NCI-H2196 (cell line): ENCODE data around the gene MRPL42.
"Not testable (repeated sequence)": the region's sequence is repeated elsewhere in the genome, so short reads cannot be mapped to it uniquely, and the experiment has no call there.

Experiments used
- DNase-seq: peaks from one replicate; lab custom pipeline; 2025; ENCODE audit not compliant: unreplicated experiment; lab: John Stamatoyannopoulos, UW

Gene MRPL42

DNA sequence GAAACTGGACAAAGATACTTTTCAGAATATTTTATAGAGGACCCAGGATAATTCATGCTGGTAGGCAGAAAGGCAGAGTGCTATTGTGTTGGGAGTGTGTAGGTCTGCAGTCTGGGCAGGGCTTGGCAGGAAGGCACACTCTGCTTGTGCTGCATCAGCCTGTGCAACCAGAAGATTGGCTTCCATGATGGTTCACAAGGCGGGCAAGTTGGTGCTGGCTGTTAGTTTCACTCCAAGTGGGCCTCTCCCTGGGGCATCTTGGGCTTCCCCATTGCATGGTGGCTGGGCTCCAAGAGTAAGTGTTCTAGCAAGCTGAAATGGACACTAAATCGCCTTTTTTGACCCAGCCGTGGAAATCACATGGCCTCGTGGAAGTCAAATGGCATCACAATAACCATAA is 23.7 kb upstream of the MRPL42 start:
- no peak for DNase-seq

DNA sequence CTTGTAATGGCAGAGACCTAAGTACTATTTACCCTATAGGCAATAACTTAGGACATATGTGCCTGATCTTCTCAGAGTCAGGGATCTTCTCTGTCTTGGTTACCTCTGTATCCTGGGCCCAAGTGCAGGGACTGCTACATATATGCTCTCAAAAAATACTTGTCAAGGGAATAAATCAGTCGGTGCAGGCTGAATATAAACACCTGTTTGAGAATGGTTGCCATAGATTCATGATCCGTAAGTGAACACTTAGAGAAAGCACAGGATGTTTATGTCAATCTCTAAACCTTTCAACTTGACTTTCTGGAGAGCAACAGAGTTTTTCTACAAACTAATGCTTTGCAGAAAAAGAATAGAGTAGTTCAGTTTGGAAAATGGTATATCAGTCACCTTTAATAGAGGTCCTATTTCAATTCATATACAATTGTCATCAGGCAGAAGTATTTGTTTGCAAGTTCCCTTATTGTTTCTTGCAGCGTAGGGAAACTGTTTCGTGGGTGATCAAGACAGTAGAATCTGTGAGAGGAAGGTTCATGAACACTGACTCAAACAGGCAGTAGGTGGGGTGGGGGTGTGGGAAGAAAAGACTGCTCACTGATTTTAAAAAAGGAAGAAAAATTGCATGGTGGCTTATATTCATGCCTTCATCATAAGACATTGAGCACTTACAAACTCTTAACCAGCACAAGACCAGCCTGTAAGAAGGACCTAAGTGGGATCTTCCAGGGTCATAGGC is 19.6 kb upstream of the MRPL42 start:
- no peak for DNase-seq

DNA sequence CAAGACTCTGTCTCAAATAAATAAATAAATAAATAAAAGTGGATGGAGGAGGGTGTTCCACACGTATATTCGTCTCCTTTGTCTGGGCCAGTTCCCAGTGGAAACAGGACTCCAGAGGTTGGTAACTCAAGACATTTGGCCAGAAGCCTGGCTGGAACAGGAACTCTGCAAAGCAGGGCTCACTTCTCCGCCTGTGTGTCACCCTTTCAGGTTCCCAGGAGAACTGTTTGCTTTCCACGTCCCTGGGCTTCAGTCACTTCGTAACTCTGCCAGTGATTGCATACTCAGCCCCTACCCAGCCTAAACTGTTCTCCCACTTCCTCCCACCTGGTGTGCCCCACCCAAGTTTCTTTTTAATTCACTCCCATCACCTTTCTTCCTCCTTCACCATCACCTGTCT is 18.5 kb upstream of the MRPL42 start:
- DNase-seq, result peak; percentile 9

DNA sequence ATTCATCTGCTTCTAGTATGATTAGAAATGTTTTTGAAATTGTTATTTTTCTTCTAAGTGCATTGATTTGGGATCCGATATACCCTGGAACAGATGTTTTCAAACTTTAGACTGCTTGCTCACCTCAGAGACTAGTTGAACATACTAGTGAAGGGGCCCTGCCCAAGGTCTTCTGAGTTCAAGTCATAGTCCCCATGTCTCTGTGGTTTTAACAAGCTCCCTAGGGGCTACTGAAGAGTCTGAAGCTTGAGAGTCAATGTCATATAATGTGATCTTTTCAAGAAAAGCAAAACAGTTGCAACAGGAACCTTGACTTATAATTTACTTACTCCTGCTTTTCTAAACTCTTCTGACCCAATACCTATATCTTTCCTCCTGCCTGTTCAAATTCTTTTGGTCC is 18.0 kb upstream of the MRPL42 start:
- no peak for DNase-seq

DNA sequence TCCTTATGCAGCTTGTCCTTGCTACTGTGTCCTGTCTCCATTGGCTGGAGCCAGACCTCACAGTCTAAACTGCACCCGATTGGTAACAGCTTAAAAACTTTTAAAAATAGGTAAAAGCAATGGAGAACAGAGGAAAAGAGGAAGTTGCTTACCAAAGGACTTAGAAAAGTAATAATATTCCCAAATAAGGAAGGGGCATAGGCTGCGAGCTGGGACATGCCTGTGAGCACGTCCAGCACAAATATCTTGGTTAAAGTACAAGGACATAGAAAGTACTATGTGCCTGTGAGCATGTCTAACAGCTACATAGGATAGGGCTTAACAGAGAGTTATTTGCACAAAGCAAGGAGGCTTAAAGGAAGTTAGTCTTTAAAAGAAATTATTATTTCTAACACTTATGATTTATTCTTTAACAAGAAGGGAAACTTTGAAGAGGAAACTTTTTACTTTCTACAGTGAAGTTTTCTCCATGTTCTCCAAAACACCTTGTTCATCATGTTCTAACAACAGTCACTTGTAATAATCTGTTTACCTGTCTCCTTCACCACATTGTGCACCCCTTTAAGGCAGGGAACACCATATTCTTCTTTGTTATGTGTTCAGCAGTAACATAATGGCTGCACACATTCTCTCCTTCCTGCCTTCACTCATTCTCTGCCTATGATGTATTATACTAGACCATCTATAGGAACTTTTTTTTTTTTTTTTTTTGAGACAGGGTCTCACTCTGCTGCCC is 15.7 kb upstream of the MRPL42 start:
- no peak for DNase-seq

DNA sequence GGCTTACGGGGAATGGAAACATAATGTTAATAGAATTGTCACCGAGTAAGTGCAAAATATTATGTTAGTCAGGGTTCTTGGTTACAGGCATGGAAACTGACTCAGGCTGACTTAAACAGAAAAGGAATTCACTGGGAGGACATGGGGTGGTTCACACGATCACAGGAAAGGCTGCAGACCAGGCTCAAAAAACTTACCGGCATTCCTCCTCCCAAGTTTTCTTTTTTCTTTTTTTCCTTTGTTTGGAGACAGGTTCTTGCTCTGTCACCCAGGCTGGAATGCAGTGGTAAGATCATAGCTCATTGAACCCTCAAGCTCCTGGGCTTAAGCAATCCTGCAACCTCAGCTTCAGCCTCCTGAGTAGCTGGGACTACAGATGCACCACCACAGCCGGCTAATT is 13.7 kb upstream of the MRPL42 start:
- DNase-seq, result no peak

DNA sequence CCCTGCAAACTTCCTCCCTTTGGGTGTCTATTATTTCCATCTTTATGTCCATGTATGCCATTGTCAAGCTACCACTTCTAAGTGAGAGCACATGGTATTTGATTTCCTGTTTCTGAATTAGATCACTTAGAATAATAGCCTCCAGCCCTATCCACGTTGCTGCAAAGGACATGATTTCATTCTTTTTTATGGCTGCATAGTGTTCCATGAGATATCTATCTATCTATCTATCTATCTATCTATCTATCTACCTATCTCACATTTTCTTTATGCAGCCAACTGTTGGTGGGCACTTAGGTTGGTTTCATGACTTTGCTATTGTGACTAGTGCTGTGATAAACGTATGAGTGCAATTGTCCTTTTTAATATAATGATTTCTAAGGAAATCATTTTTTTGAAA is 11.2 kb upstream of the MRPL42 start:
- DNase-seq, result no peak

DNA sequence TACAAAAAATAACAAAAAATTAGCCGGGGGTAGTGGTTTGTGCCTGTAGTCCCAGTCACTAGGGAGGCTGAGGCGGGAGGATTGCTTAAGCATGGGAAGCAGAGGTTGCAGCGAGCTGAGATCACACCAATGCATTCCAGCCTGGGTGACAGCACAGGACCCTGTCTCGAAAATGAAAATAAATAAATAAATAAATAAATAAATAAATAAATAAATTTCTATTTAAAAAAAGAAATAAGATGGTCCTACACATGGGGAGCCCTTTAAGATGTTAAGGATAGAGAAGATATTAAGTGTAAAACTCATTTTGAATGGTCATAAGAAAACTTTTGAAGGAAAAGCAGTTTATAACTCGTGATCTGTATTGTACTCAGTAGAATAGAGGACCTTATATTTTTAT is 8.2 kb upstream of the MRPL42 start:
- DNase-seq, result no peak

DNA sequence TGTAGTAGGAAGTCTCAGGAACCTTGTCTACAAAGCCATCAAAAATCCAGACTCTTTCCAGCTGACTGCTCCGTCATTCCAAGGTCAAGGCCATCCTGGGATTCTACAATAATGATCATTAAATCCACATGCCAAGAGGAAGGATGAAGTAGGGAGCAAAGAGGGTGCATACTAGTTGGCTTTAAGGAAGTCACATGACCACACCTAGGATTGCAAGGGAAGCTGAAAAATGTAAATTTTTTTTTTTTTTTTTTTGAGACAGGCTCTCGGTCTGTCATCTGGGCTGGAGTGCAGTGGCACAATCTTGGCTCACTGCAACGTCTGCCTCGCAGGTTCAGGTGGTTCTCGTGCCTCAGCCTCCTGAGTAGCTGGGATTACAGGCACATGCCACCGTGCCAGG is 7.3 kb upstream of the MRPL42 start:
- no peak for DNase-seq

DNA sequence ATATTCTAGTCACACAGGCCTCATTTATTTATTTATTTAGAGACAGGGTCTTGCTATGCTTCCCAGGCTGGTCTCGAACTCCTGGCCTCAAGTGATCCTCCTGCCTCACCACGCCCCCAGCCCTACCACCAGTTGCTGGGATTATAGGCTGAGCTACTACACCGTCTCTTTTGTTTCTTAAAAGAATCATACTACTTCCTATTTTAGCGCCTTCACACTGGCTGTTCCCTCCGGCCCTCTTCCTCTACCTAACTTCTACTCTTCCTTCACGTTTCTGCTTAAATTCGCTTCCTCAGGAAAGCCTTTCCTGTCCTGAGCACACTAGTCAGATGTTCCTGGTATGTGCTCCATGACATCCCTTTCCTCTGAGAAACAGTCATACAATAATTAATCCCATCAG is 6.4 kb upstream of the MRPL42 start:
- DNase-seq, result no peak

DNA sequence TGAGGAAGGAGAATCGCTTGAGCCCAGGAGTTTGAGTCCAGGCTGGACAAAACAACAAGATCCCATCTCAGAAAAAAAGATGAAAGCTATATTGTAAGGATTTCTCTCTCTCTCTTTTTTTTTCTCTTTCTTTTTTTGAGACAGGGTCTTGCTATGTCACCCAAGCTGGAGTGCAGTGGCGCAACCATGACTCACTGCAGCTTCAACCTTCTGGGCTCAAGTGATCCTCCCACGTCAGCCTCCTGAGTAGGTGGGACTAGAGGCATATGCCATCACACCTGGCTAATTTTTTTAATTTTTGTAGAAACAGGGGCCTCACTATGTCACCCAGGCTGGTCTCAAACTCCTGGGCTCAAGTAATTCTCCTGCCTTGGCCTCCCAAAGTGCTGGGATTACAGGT is 5.8 kb upstream of the MRPL42 start:
- DNase-seq, result no peak

DNA sequence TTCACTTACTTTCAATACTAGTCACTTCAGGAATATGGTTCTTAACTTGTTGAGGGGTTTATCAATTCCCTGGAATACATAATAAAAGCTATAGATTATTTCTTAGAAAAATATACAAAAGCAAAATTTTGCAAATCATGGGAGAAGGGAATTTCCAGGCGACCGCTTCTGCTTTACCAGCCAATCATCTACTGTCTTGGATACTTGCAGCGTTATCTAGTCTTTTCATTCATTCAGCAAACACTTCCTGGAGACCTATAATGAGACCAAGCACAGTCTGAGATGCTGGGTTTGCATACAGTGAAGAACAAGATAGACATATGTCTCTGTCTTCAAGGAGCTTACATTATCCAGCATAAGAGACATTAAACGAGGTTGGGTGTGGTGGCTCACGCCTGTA is 1.5 kb upstream of the MRPL42 start:
- no peak for DNase-seq

DNA sequence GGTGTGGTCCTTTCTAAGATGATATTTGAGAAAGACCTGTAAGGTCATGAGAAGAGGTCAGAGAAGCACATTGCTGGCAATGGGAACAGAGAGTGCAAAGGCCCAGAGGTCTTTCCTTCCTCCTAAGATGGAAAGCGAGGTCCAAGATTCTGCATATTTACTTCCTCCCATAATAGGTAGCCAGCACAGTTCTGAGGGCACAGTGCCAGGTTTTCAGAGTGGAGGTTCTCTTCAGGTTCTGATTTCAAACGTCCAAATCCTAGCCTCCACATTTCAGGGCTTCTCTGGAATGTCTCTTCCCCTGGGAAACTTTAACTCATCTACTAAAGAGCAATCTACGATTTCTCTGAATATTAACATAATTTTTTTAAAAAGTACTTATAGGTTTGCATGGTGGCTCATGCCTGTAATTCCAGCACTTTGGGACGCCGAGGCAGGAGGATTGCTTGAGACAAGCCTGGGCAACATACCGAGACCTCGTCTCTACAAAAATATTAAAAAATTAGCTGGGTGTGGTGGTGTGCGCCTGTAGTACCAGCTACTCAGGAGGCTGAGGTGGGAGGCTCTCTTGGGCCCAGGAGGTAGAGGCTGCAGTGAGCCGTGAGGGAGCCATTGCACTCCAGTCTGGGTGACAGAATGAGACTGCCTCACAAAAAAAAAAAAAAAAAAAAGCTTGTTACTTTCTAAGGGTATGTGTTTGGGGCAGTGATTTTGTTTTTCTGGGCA is 526 bp upstream of the MRPL42 start:
- DNase-seq, result no peak

DNA sequence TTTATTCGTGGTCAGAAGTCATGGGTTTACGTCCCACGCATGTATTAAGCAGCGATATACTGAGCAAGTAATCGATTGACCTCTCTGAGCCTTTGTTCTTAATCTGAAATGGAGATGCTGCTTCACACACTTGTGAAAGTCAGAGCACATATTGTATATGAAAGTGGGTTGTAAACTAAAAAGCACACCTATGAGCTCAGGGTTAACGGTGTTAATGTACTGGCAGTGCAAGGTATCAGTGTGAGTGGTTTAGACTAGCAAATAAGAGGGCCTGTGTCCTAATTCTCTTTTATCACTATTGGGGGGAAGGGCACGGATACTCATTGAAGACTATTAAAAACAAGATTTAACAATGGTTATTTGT is 676 bp downstream of the MRPL42 start:
- no peak for DNase-seq

DNA sequence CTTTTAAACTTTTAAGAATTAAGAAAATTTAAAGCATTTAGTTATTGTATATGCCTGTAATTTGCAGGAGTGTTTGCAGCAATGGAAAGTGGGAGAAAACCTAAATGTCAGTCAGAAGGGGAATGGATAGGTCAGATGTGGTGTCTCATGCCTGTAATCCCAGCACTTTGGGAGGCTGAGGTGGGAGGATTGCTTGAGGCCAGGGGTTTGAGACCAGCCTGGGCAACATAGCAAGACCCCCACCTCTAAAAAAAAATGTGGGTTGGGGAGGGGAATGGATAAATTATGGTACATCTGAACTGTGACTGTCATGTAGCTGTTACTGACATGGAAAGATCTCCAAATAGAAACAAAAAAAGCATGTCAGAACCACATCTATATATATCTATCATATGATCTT is 2.1 kb downstream of the MRPL42 start:
- no peak for DNase-seq

DNA sequence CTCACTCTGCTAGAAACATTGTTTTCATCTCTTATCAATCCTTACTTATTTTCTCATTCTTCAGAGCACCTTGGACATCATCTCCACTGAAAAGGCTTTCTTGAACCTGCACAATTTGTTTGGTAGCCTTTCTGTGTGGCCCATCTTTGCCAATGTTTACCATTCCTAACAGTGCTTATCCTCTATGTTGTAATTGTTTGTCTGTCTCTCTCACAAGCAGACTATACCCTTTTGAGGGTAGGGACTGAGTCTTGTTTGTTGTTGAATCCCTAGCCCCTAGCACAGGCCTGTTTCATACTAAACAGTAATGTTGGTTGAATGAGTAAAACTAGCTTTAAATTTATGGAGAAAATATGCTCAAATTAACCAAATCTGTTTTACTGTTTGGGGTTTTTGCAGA is 9.2 kb downstream of the MRPL42 start:
- DNase-seq, result no peak

DNA sequence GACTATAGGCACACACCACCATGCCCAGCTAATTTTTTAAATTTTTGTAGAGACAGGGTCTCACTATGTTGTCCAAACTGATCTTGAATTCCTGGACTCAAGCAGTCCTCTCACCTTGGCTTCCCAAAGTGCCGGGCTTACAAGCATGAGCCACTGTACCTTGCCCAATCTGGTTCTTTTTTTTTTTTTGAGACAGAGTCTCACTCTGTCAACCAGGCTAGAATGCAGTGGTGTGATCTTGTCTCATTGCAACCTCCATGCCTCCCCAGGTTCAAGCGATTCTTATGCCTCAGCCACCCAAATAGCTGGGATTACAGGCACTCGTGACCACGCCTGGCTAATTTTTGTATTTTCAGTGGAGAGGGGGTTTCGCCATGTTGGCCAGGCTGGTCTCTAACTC is 15.4 kb downstream of the MRPL42 start:
- no peak for DNase-seq

DNA sequence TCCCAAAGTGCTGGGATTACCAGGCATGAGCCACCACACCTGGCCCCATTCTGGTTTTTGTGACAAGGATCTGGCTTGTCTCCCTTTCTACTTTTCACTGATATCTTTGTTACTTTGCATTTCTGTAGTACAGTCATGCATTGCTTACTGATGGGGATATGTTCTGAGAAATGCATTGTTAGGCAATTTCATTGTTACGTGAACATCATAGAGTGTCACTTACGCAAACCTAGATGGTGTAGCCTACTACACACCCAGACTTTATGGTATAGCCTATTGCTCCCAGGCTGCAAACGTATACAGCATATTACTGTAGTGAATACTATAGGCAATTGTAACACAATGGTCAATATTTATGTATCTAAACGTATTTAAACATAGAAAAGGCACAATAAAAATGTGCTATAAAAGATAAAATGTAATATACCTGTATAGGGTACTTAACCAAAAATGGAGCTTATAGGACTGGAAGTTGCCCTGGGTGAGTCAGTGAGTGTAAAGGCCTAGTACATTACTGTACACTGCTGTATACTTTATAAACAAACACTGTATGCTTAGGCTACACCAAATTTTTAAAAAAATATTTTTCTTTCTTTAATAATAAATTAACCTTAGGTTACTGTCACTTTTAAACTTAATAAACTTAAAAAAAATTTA is 16.0 kb downstream of the MRPL42 start:
- no peak for DNase-seq

DNA sequence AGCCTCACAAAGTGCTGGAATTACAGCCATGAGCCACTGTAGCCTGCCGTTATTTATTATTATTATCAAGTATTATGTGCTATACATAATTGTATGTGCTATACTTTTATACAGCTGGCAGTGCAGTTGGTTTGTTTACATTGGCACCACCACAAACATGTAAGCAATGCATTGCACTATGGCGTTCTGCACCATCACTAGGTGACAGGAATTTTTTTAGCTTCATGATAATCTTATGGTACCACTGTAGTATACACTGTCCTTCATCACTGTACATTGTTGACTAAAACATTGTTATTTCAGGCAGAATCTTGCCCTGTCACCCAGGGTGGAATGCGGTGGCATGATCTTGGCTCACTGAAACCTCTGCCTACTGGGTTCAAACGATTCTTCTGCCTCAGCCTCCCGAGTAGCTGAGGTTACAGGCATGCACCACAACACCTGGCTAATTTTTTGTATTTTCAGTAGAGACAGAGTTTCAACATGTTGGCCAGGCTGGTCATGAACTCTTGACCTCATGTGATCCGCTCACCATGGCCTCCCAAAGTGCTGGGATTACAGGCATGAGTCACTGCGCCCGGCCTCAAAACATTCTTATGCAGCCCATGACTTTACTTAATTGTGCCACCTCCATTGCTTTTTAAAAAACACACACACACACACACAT is 17.1 kb downstream of the MRPL42 start:
- no peak for DNase-seq

DNA sequence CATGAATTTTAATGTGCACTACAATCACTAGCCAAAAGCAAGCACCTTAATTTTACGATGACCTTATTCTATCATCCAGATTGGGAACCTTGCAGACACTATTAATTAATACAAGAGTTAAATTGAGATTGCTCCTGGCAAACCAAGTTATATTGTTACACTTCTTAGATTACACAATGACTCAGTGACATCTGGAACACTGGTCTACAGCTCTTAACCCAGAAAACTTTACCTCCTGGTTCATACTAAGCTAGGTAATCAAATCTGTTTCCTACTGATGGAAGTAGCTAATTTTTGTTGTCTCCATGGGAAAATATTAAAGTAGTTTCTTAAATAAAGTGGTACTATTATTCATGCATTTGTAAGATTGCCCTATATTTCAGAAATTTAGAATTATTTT is 25.5 kb downstream of the MRPL42 start:
- DNase-seq, result not testable (repeated sequence)

DNA sequence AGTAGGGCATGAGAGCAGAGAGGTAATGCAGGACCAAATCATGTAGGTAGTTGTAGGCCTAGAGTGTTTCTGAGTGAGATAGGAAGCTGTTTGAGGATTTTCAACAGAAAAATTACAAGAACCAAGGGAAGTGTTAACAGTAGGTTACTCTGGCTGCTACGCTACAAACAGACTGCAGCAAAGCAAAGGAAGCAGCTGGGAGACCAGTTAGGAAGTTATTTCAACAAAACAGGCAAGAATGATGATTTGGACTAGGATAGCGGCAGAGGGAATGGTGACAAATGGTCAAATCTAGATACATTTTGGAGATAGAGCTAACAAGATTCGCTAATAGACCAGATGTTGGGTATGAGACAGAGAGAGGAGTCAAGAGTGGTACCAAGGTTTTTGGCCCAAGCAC is 26.8 kb downstream of the MRPL42 start:
- no peak for DNase-seq
